Smooth muscle cell (in vitro differentiated cells): ENCODE measurements around the gene MKLN1. TPM values are rescaled to one million over a fixed set of nuclear protein-coding genes. Genes with fewer than 3 reads are reported as not detected.

Experiments
- DNase-seq: peaks from one replicate; lab custom pipeline; 2025; ENCODE audit not compliant: unreplicated experiment; lab: John Stamatoyannopoulos, UW
- H2AFZ ChIP-seq: fragments of 200-600 bp; sonication (generic); 2 replicates; pipeline ENCODE4 v1.6.0; 2016; ENCODE audit warnings: antibody characterized with exemption, low read depth, mild to moderate bottlenecking
- H3F3A ChIP-seq: fragments of 200-600 bp; sonication (generic); 2 replicates; pipeline ENCODE4 v1.6.0; 2017; ENCODE audit warnings: antibody characterized with exemption, low read depth
- H3K27ac ChIP-seq: fragments of 200-600 bp; sonication (generic); 2 replicates; pipeline ENCODE4 v1.5.1; 2016; ENCODE audit warnings: low read depth, mild to moderate bottlenecking
- H3K27me3 ChIP-seq: fragments of 200-600 bp; sonication (generic); 2 replicates; pipeline ENCODE4 v1.6.1; 2016; ENCODE audit warnings: low read depth, mild to moderate bottlenecking
- H3K36me3 ChIP-seq: fragments of 200-600 bp; sonication (generic); 2 replicates; pipeline ENCODE4 v1.5.1; 2016; ENCODE audit warnings: low read depth
- H3K4me1 ChIP-seq: fragments of 200-600 bp; sonication (generic); 2 replicates; pipeline ENCODE4 v1.5.1; 2016; ENCODE audit warnings: low read depth
- H3K4me2 ChIP-seq: fragments of 200-600 bp; sonication (generic); 2 replicates; pipeline ENCODE4 v1.6.0; 2016; ENCODE audit warnings: mild to moderate bottlenecking
- H3K4me3 ChIP-seq: fragments of 200-600 bp; sonication (generic); 2 replicates; pipeline ENCODE4 v1.5.1; 2016; ENCODE audit warnings: mild to moderate bottlenecking
- H3K79me2 ChIP-seq: fragments of 200-600 bp; sonication (generic); 2 replicates; pipeline ENCODE4 v1.6.0; 2016; ENCODE audit warnings: low read depth, mild to moderate bottlenecking
- H3K9ac ChIP-seq: fragments of 200-600 bp; sonication (generic); 2 replicates; pipeline ENCODE4 v1.6.0; 2016; ENCODE audit warnings: low read depth
- H3K9me3 ChIP-seq: fragments of 200-600 bp; sonication (generic); replicated peaks from 2 replicates; pipeline ENCODE4 v1.5.1; 2016; ENCODE audit warnings: low read depth
- H4K20me1 ChIP-seq: fragments of 200-600 bp; sonication (generic); 2 replicates; pipeline ENCODE4 v1.6.0; 2016; ENCODE audit warnings: low read depth
- WGBS: methylation state at CpG from one replicate; pipeline ENCODE4 v1.1.7; 2016; ENCODE audit warnings: low lambda C conversion rate; 5-methylcytosine and 5-hydroxymethylcytosine counted together
- polyA plus RNA-seq: library from polyadenylated mRNA; unstranded; fragments of >200 nt; fragmentation: Nextera tagmentation; extraction: Ambion mirVana; gene quantifications from 2 replicates; pipeline ENCODE4 v1.2.1, GENCODE V29; 2016
- total RNA-seq: library from RNA; depleted of rRNA; stranded (reverse); fragments of >200 nt; gene quantifications from 2 replicates; pipeline ENCODE4 v1.2.3, GENCODE V29; 2014
- TF ChIP-seq, protein P1 (sequence below): fragments of 200-600 bp; sonication (generic); IDR thresholded peaks from 2 replicates; pipeline ENCODE4 v1.5.1; 2017; ENCODE audit warnings: borderline replicate concordance, mild to moderate bottlenecking, antibody characterized with exemption; ENCODE audit not compliant: insufficient read depth, poor library complexity, severe bottlenecking

MKLN1 gene
- total and polyA plus RNA-seq, 2 experiments from 2014 or later = 26.3 to 45.3 TPM

DNA sequence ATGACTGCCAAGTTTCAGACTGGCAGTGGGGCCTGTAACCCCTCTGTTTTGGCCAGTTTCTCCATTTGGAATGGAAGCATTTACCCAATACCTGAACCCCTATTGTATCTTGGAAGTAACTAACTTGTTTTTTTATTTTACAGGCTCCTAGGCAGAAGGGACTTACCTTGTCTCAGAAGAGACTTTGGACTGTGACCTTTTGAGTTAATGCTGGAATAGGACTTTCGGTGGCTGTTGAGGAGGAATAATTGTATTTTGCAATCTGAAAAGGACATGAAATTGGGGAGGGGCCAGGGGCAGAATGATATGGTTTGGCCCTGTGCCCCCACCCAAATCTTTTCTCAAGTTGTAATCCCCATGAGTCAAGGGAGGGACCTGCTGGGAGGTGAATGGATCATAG is 20.0 kb upstream of the MKLN1 start:
- 93% methylated on average over 1 of the region's 1 CpG for WGBS
- no peak overlapping the region for H3K4me2 ChIP-seq
- no peak overlapping the region for H3K9ac ChIP-seq
- no peaks in the 10 kb centered on the region for H3K79me2 ChIP-seq
- DNase-seq = no peak
- no peaks in the 10 kb centered on the region for H3K36me3 ChIP-seq
- TF ChIP-seq, protein P1, sequence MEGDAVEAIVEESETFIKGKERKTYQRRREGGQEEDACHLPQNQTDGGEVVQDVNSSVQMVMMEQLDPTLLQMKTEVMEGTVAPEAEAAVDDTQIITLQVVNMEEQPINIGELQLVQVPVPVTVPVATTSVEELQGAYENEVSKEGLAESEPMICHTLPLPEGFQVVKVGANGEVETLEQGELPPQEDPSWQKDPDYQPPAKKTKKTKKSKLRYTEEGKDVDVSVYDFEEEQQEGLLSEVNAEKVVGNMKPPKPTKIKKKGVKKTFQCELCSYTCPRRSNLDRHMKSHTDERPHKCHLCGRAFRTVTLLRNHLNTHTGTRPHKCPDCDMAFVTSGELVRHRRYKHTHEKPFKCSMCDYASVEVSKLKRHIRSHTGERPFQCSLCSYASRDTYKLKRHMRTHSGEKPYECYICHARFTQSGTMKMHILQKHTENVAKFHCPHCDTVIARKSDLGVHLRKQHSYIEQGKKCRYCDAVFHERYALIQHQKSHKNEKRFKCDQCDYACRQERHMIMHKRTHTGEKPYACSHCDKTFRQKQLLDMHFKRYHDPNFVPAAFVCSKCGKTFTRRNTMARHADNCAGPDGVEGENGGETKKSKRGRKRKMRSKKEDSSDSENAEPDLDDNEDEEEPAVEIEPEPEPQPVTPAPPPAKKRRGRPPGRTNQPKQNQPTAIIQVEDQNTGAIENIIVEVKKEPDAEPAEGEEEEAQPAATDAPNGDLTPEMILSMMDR = no peak
- H3K27ac ChIP-seq = no peak overlapping the region
- H3K9me3 ChIP-seq = peaks cover 4% of the 10 kb centered on the region
- H3K4me3 ChIP-seq = no peak overlapping the region
- no peak overlapping the region for H2AFZ ChIP-seq
- no peaks in the 10 kb centered on the region for H3K27me3 ChIP-seq
- no peaks in the 10 kb centered on the region for H3K4me1 ChIP-seq
- no peaks in the 10 kb centered on the region for H4K20me1 ChIP-seq
- no peaks in the 10 kb centered on the region for H3F3A ChIP-seq

DNA sequence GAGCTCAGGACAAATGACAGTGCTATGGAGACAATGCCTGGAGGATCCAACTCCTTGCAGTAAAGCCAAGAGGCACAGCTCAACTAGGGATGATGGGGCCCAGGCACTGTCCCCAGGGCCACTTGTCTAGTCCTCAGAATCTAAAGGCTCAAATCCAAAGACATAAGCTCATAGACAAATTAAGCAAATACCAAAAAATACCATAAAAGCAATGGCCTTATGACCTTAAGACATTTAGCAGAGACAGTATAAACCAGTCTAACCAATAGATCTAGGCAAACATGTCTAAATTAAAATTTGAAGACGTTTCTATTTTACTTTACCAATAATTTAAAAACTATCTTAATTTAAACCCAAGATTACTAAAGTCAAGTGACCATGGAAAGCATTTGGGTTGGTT is 14.8 kb upstream of the MKLN1 start:
- 77% methylated on average over 1 of the region's 1 CpG for WGBS
- H3K4me2 ChIP-seq = no peak overlapping the region
- H3K27me3 ChIP-seq = no peaks in the 10 kb centered on the region
- no peaks in the 10 kb centered on the region for H3K4me1 ChIP-seq
- no peak for DNase-seq
- H3K27ac ChIP-seq = no peak overlapping the region
- H3K9ac ChIP-seq = no peak overlapping the region
- no peaks in the 10 kb centered on the region for H3F3A ChIP-seq
- no peaks in the 10 kb centered on the region for H3K36me3 ChIP-seq
- no peaks in the 10 kb centered on the region for H4K20me1 ChIP-seq
- H3K4me3 ChIP-seq = no peak overlapping the region
- TF ChIP-seq, protein P1 = no peak
- no peaks in the 10 kb centered on the region for H3K9me3 ChIP-seq
- H3K79me2 ChIP-seq = no peaks in the 10 kb centered on the region
- no peak overlapping the region for H2AFZ ChIP-seq

DNA sequence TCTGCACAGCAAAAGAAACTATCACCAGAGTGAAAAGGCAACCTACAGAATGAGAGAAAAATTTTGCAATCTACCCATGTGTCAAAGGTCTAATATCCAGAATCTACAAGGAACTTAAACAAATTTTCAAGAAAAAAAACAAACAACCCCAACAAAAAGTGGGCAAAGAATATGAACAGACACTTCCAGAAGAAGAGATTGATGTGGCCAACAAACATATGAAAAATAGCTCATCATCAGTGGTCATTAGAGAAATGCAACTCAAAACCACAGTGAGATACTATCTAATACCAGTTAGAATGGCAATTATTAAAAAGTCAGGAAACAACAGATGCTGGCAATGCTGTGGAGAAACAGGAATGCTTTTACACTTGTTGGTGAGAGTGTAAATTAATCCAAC is 7.1 kb upstream of the MKLN1 start:
- H3K4me3 ChIP-seq = no peak overlapping the region
- no peak overlapping the region for H3K4me2 ChIP-seq
- H3K27me3 ChIP-seq = no peaks in the 10 kb centered on the region
- no peaks in the 10 kb centered on the region for H3K4me1 ChIP-seq
- no peaks in the 10 kb centered on the region for H3F3A ChIP-seq
- no peak for DNase-seq
- H3K9ac ChIP-seq = no peak overlapping the region
- H3K36me3 ChIP-seq = no peaks in the 10 kb centered on the region
- H3K27ac ChIP-seq = no peak overlapping the region
- H3K79me2 ChIP-seq = no peaks in the 10 kb centered on the region
- H2AFZ ChIP-seq = no peak overlapping the region
- no peaks in the 10 kb centered on the region for H4K20me1 ChIP-seq
- TF ChIP-seq, protein P1 = no peak
- H3K9me3 ChIP-seq = no peaks in the 10 kb centered on the region

DNA sequence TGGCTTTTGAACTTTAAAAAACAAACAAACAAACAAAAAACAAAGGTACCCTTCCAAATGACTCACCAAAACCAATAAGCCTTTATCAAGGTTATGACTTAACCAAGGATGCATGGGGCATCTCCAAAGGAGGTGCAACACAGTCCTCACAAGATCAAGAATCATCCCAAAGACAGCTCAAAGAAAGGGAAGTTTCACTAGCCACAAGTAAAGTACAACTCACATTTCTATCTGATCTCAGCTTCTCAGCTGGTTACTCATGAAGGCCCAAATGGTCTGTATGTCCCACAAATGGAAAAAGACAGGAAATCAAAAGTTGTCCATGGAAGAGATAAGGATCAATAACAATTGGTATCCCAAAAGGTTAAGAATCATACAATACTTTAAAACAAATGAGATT is 6.0 kb upstream of the MKLN1 start:
- no peaks in the 10 kb centered on the region for H3K4me1 ChIP-seq
- no peaks in the 10 kb centered on the region for H3K27me3 ChIP-seq
- H3F3A ChIP-seq = no peaks in the 10 kb centered on the region
- no peaks in the 10 kb centered on the region for H3K9me3 ChIP-seq
- no peak overlapping the region for H3K9ac ChIP-seq
- H2AFZ ChIP-seq = no peak overlapping the region
- H3K4me2 ChIP-seq = no peak overlapping the region
- H3K36me3 ChIP-seq = no peaks in the 10 kb centered on the region
- TF ChIP-seq, protein P1 = no peak
- no peak for DNase-seq
- no peaks in the 10 kb centered on the region for H3K79me2 ChIP-seq
- no peak overlapping the region for H3K27ac ChIP-seq
- no peak overlapping the region for H3K4me3 ChIP-seq
- H4K20me1 ChIP-seq = no peaks in the 10 kb centered on the region
